WI38 (cell line): ENCODE results near the gene NEDD9.
A peak's percentile ranks its signal among the peaks of the same experiment; 100 is the strongest.

Experiments
- H3K4me3 ChIP-seq: 2 replicates; pipeline ENCODE4 v1.5.1; 2011; ENCODE audit warnings: low read depth, mild to moderate bottlenecking, control low read depth, low read length
- TF ChIP-seq, protein P1 (sequence below): IDR thresholded peaks from 2 replicates; pipeline ENCODE4 v1.5.1; 2012; ENCODE audit warnings: low read depth, mild to moderate bottlenecking, control low read depth, low read length

The NEDD9 gene

DNA sequence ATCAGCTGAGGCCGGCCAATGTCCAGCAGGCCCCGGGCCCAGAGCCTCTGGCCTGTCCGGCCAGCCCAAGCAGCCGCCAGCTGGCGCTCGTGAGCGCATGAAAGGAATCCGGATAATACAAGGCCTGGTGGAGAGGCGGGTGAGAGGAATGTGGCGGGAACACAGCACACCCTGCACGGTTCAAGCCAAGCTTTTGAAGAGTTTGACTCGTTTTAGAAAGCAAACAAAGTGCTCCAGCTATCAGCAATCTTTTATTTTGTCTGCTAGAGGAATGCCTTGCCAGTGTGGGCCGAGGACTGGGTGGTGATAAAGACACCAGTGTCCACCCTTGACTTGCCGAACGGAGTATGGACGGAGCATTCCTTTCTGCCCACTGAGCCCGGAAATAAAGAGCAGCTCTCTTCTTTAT, 9.3 kb upstream of the NEDD9 start:
- TF ChIP-seq, protein P1, sequence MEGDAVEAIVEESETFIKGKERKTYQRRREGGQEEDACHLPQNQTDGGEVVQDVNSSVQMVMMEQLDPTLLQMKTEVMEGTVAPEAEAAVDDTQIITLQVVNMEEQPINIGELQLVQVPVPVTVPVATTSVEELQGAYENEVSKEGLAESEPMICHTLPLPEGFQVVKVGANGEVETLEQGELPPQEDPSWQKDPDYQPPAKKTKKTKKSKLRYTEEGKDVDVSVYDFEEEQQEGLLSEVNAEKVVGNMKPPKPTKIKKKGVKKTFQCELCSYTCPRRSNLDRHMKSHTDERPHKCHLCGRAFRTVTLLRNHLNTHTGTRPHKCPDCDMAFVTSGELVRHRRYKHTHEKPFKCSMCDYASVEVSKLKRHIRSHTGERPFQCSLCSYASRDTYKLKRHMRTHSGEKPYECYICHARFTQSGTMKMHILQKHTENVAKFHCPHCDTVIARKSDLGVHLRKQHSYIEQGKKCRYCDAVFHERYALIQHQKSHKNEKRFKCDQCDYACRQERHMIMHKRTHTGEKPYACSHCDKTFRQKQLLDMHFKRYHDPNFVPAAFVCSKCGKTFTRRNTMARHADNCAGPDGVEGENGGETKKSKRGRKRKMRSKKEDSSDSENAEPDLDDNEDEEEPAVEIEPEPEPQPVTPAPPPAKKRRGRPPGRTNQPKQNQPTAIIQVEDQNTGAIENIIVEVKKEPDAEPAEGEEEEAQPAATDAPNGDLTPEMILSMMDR: peak; percentile 79
- H3K4me3 ChIP-seq: no peak overlapping the region

DNA sequence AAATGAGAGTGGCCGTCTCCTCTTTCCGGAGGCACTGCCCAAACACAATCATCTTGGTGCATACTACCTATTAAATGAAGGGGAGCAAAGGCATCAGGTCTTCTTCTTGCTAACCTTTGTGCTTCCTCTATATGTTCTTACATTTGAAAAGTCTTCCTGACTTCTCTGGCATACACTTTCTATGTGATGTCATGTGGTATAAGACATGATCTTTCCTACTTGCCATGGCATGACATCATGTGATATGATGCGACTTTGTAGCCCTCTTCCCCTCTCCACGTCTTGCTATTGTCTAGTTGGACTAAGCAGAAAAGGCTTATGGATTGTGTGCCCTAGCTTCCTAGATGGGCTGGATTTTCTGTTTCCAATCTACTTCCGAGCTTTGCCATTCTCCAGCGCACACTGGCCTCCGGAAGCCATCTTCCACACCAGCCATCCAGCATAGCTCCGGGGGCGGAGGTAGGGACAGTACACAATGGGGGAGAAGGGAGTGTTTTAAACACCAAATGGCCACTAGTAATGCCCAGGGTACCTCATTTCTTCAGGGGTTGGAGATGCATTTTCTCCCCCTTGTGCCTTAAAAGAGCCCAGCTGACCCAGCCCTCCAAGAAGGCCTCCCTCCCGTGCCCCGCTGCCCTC, 8.8 kb upstream of the NEDD9 start:
- no peak overlapping the region for H3K4me3 ChIP-seq
- TF ChIP-seq, protein P1: no peak

DNA sequence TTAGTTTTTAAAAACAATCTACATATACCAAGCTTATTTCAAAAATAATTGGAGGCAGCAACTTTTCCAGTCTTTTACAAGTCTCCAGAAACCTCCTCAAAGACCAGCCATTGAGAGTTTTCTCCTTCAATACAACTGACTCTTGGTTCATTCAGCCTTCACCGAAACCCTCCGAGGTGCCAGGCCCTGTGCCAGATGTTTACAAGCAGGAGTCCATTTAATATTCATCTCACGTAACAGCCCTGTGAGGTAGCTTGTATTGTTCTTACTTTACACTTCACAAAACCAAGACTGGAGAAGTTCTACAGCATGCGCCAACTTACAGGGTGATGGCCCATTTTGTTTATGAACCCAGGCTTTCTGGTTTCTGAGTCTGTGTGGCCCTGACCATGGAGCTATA, 5.5 kb upstream of the NEDD9 start:
- no peak overlapping the region for H3K4me3 ChIP-seq
- TF ChIP-seq, protein P1: no peak

DNA sequence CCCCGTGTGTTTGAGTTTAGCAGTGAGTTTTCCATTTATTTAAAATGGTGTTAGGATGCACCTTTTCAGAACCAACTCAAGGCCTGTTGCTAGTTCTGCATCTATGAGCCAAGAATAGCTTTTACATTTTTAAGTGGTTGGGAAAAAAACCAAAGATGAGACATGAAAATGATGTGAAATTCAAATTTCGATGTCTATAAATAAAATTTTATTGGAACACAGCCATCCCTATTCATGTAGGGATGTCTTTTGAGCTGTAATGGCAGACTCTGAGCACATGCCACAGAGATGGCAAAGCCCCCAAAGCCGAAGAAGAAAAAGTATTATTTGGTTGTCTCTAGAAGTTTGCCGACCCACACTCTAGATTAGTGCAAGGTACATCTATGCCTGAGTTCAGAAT, 5.0 kb upstream of the NEDD9 start:
- TF ChIP-seq, protein P1: no peak
- no peak overlapping the region for H3K4me3 ChIP-seq

DNA sequence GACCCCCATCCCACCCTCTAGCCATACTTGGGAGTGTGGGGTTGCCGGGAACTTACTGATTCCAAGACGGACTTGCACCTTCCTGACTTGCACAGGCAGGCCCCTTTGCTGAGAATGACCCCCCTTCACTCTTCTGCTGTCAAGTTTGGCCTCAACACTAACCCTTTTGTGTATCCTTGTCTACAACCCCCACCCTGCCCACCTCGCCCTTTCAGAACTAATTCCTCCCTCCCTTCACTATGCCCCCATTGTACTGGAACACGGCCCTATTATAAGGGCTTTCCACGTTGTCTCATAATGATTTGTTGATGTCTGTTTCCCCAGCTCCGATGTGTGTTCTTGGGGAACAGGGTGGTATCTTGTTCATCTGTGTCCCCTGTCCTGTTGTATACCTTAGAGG, 4.4 kb upstream of the NEDD9 start:
- TF ChIP-seq, protein P1: no peak

DNA sequence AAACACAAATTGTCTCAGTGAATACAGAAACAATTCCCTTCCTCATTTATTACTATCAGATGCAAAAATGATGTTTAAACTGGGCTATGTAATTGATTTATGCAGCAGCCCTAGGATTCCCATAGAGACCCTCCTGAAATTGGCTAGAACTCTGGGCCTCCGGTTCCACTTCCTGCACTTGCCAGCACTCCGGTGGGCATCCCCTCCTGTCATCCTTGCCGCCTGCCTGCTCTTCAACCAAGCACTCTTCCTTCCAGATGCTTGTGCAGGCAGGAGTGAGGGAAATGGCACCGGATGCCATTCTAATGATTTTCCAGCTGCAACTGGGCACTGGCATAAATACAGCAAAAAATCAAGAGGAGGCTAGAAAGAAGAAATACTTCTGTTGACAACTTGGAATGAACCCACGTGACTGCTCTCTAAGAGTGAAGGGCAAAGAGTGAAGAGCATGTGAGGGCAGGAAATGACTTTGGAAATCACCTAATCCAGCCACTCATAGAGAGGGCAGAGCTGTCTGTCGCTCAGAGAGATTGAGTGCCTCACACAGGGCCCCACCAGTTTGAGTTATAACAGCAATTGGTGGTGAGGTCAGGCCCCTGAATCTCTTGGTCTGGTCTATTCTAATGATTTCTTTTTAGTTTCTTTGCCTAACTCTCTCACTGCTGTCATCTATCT, 3.7 kb upstream of the NEDD9 start:
- TF ChIP-seq, protein P1: no peak
- no peak overlapping the region for H3K4me3 ChIP-seq

More for the DNA sequence above, 4.4 kb upstream of the NEDD9 start:
- no peak overlapping the region for H3K4me3 ChIP-seq

DNA sequence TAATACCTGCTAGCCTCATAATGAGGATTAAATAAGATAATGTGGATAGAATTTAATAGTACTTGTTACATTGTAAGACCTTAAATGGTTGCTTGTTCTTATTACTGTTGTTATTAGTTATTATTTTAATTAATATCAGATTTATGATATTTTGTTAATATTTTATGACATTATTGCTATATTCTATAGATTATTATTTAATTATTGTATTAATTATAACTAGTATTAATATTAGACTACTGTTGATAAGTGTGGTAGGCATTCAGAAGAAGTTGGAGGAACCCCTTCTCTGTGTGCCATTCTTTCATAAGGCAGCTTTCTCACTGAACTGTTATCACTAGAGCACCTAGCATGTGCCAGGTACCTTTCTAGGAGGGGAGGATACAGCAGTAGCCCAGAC, 2.6 kb upstream of the NEDD9 start:
- TF ChIP-seq, protein P1: no peak
- no peak overlapping the region for H3K4me3 ChIP-seq
